Liver (tissue), 3 donors: ENCODE data around the gene FAM186B.

Experiments used
- EGR1 ChIP-seq, 2 donors: IDR thresholded peaks; 2 replicates each; pipeline ENCODE4 v1.6.1; 2016 to 2018; ENCODE audit warnings: antibody characterized with exemption in 2 of 2, low read depth in 2 of 2
- REST ChIP-seq: IDR thresholded peaks from 2 replicates; pipeline ENCODE4 v1.6.1; 2016; ENCODE audit warnings: antibody characterized with exemption, mild to moderate bottlenecking
- SP1 ChIP-seq: IDR thresholded peaks from 2 replicates; pipeline ENCODE4 v1.6.1; 2018; ENCODE audit warnings: antibody characterized with exemption, mild to moderate bottlenecking
- TAF1 ChIP-seq: conservative IDR thresholded peaks from 2 replicates; pipeline ENCODE4 v1.6.1; 2016; ENCODE audit warnings: antibody characterized with exemption, mild to moderate bottlenecking
- TF ChIP-seq, protein P1 (sequence below): fragments of 150-350 bp; IDR thresholded peaks from 2 replicates; pipeline ENCODE4 v1.5.1; 2017; ENCODE audit warnings: improper control_type of control experiment, low read depth, low read length; ENCODE audit not compliant: missing input control
- donor health status: healthy.
- donor health status: healthy.

- TF ChIP-seq, protein P1, sequence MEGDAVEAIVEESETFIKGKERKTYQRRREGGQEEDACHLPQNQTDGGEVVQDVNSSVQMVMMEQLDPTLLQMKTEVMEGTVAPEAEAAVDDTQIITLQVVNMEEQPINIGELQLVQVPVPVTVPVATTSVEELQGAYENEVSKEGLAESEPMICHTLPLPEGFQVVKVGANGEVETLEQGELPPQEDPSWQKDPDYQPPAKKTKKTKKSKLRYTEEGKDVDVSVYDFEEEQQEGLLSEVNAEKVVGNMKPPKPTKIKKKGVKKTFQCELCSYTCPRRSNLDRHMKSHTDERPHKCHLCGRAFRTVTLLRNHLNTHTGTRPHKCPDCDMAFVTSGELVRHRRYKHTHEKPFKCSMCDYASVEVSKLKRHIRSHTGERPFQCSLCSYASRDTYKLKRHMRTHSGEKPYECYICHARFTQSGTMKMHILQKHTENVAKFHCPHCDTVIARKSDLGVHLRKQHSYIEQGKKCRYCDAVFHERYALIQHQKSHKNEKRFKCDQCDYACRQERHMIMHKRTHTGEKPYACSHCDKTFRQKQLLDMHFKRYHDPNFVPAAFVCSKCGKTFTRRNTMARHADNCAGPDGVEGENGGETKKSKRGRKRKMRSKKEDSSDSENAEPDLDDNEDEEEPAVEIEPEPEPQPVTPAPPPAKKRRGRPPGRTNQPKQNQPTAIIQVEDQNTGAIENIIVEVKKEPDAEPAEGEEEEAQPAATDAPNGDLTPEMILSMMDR, result no peak
- TF ChIP-seq TAF1, result no peak
- no peak for TF ChIP-seq SP1
- no peak for TF ChIP-seq EGR1 (IDR thresholded peaks at IDR 0.05; ENCODE audit: low read depth in 2 of 2)
- no peak for TF ChIP-seq REST
These were observed 30.2 kb upstream of the FAM186B start for GRCh38 chr12:49635656-49636055.
